ENCODE results near the gene SCARB1.

The SCARB1 gene

DNA sequence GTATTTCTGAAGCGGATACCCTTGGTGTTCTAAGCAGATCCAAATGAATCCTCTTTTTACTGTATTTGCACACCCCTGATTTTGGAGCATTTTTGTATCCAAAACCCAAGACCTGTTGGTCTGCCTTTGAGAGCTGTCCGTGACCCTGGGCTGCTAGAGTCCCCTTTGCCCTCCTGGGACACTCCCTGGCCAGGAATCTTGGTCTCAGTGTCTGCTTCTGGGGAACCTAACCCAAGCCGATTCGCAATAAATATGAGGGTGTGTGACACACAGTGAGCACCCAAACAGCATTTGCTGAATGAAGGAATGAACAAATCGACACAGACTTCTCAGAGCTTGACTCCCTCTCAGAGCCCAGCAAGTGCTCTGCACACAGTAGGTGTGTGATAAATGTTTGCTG, 92.9 kb downstream of the SCARB1 start:
- Histone ChIP-seq H3K4me1 (ENCODE audit: insufficient read depth, low read length) (peaks cover 8% of the 10 kb centered on the region; the same call in 1 of the 2 replicates), H3K9ac (ENCODE audit: low read depth, low read length) (no peak overlapping the region), H3K9me3 (ENCODE audit: control insufficient read depth, insufficient read depth, low read length) (no peaks in the 10 kb centered on the region), H3K36me3 (ENCODE audit: insufficient read depth, low read length) (no peaks in the 10 kb centered on the region)

DNA sequence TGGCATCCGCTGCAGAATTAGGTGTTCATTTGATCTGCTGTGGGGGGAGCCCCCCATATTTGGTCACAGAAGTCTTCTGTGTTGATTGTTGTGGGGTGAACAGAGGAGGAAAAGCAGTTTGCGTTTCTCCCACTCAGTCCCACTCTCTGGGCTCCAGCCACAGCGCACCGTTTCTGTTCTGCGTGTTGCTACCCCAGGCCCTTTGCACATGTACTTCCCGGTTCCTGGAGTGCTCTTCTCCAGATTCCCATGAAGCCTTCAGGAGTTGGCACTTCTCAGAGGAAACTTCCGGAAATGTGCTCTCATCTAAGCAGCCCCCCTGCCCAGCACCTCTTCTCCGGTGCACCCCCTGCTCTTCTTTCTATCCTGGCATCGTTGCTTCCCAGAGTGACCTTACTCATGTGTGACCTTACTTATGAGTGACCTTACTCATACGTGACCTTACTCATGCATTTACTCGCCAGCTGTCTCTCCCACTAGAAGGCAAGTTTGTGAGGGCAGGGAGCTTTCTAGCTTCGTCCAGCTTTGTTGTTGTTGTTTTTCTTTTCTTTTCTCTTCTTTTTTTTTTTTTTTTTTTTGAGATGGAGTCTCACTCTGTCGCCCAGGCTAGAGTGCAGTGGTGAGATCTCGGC, 93.7 kb downstream of the SCARB1 start:
- H3K36me3 ChIP-seq (ENCODE audit: insufficient read depth, low read length) = no peaks in the 10 kb centered on the region

DNA sequence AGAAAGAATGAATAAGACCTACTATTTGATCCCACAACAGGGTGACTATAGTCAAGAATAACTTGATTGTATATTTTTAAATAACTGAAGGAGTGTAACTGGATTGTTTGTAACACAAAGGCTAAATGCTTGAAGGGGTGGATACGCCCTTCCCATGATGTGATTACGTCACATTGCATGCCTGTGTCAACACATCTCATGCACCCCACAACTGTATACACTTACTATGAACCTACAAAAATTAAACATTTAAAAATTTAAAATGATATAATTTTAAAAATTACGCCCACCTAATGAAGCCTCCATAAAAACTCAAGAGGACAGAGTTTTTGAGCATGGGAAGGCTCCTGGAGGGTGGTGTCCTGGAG, 94.5 kb downstream of the SCARB1 start:
- Histone ChIP-seq H3K4me1 (ENCODE audit: insufficient read depth, low read length) (peaks cover 8% of the 10 kb centered on the region; the same call in 1 of the 2 replicates), H3K9me3 (ENCODE audit: control insufficient read depth, insufficient read depth, low read length) (peaks cover 6% of the 10 kb centered on the region; the same call in 1 of the 2 replicates), H3K9ac (ENCODE audit: low read depth, low read length) (no peak overlapping the region), H3K36me3 (ENCODE audit: insufficient read depth, low read length) (no peaks in the 10 kb centered on the region)

More for the DNA sequence above, 93.7 kb downstream of the SCARB1 start:
- Histone ChIP-seq H3K9ac (ENCODE audit: low read depth, low read length) (no peak overlapping the region), H3K4me1 (ENCODE audit: insufficient read depth, low read length) (peaks cover 8% of the 10 kb centered on the region; the same call in 1 of the 2 replicates), H3K9me3 (ENCODE audit: control insufficient read depth, insufficient read depth, low read length) (no peaks in the 10 kb centered on the region)

DNA sequence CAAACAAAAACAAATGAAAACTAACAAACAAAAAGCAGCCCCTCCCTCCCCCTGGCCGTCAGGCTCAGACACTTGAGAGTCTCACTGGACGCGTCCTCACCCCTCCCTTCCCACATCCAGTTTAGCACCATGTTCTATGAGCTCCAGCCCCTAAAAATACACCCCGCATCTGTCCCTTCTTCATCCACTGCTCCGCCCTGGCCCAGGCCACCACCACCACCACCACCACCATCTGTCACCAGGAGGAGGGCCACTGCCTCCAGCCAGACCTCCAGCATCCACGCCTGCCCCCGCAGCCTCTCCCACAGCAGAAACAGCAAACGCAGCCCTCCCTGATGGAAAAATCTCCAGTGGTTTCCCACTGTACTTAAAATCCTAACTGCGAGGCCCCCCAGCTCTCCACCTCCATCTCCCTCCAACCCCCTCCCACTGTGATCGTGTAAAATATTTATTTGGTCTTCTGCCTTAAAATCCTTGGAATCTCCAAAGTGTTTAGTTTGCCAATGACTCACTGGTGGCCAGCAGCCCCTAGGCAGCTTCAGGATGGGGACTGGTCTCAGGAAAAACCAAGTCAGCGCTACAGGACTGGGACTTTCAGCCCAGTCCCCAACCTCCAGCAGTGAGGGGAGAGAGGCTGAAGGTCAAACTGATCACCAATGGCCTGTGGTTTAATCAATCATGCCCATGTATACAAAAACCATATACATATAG, 95.1 kb downstream of the SCARB1 start:
- Histone ChIP-seq H3K36me3 (ENCODE audit: insufficient read depth, low read length) (no peaks in the 10 kb centered on the region), H3K9ac (ENCODE audit: low read depth, low read length) (no peak overlapping the region), H3K9me3 (ENCODE audit: control insufficient read depth, insufficient read depth, low read length) (peaks cover 6% of the 10 kb centered on the region; the same call in 1 of the 2 replicates), H3K4me1 (ENCODE audit: insufficient read depth, low read length) (peaks cover 8% of the 10 kb centered on the region; the same call in 1 of the 2 replicates)

DNA sequence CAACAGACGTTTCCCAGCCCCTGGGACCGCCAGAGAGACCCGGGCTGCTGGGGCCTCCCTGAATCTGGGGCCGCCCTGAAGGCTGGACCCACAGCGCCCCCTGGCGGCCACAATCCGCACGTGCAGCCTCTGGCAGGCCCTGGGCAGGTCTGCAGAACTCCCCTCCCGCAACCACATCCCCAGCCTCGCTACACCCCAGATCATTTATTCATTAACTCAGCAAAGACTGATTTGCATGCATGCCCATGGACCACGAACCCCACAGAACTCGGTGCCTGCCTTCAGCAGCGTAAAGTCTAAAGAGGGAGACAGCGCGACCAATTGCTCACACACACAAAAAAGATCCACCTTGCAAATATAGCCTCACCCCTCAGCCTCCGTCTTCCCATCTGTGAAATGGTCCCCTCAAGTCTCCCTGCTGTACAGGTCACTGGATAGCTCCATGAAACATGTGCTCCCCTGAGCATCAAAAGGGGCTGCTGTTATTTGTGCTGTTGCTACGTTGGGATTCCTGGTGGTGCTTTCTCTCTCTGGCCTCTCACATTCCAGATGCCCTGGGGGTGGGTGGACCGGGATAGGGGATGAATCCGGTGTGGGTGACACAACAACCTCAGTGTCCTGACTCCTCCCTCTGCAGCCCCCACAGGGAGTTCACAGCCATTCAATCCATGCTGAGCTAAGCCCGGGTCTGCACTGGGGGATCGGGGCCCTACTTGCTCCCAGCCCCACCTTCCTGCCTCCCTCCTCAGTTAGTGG, 96.4 kb downstream of the SCARB1 start:
- H3K36me3 ChIP-seq (ENCODE audit: insufficient read depth, low read length) = no peaks in the 10 kb centered on the region
- peaks cover 6% of the 10 kb centered on the region; the same call in 1 of the 2 replicates for H3K9me3 ChIP-seq (ENCODE audit: control insufficient read depth, insufficient read depth, low read length)
- peaks cover 8% of the 10 kb centered on the region; the same call in 1 of the 2 replicates for H3K4me1 ChIP-seq (ENCODE audit: insufficient read depth, low read length)
- H3K9ac ChIP-seq (ENCODE audit: low read depth, low read length) = no peak overlapping the region

DNA sequence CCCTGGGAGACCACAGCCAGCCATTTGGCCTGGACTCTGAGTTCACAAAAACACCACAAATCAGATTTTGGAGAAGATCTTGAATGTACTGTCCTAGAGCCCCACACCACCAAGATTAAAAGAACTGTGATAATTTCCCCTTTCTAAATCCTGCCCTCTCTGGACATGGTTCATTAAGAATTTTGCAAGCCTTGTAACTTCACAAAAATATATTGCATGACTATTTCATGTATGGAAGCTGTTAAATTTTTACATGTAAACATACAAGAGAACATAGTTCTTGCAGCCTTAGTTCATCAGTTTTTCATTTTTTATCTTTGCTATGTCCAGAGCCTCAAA, 97.0 kb downstream of the SCARB1 start:
- Histone ChIP-seq H3K4me1 (ENCODE audit: insufficient read depth, low read length) (peaks cover 8% of the 10 kb centered on the region; the same call in 1 of the 2 replicates), H3K9ac (ENCODE audit: low read depth, low read length) (no peak overlapping the region), H3K36me3 (ENCODE audit: insufficient read depth, low read length) (no peaks in the 10 kb centered on the region), H3K9me3 (ENCODE audit: control insufficient read depth, insufficient read depth, low read length) (peaks cover 6% of the 10 kb centered on the region; the same call in 1 of the 2 replicates)

DNA sequence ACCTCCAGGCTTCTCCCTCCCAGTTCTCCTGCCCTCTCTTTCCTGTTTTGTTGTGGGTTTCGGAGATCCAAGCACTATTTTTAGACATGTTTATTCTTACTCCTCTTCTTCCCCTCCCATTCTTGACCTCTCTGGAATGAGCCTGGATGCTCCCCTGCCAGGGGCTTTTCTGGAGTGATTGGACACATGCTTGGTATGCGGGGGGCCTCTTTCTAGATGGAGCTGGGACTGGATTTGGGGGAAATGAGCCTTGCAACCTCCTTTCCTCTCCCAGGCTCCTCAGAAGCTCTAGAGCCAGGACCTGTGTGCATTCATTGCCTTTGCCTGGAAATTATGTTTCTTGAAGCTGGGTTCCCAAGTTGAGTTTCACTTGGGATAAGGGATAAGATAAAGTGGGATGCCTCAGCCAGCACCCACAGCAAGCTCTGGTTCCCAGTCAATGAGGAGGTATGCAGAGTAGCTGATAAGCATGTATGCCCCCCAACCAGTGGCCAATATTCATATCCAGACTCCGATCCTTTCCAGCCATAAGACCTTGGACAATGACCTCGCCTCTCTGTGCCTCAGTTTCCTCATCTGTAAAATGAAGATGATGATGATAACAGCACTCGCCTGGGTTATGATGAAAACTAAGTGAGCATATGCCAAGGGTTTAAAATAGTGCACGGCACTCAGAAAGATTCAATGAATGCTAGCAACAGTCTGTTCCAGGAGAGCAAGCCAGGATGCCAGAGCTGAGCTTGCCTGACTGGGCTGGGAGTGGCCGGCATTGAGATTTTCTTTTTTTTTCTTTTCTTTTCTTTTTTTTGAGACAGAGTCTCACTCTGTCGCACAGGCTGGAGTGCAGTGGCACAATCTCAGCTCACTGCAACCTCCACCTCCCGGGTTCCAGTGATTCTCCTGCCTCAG, 97.8 kb downstream of the SCARB1 start:
- Histone ChIP-seq H3K9ac (ENCODE audit: low read depth, low read length) (no peak overlapping the region), H3K36me3 (ENCODE audit: insufficient read depth, low read length) (no peaks in the 10 kb centered on the region), H3K4me1 (ENCODE audit: insufficient read depth, low read length) (peaks cover 8% of the 10 kb centered on the region; the same call in 1 of the 2 replicates), H3K9me3 (ENCODE audit: control insufficient read depth, insufficient read depth, low read length) (peaks cover 6% of the 10 kb centered on the region; the same call in 1 of the 2 replicates)

DNA sequence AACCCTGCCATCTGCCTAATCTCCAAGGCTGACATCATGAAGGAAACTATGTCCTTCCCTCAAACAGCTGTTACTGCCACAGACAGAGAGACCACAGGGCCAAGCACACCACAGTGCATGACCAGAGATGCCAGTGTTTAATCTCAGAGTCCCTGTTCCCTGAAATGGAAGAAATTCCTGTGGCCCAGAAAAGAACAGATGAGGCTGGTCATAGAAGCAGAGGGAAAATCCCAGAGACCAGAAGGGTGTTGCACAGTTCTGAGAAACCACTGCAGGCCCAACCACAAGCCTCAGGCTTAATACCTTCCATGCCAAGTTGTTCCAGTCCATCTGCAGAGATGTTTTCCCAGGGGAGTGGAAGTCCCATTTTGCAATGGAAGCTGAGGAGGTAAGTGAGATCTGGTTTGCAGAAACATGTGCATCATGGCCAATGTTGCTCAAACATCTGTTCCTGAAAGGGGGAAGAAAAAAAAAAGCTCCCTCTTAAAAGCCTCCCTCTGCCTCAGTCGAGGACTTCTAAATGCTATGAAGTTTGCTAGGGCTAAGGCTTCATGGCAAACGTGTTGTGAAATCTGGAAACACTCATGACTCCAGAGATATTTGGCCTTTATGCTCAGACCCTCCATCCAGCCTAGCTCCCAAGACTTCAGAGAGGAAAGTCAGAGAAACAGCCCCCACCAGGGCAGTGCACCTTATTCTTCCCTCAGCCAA, 98.6 kb downstream of the SCARB1 start:
- peaks cover 8% of the 10 kb centered on the region; the same call in 1 of the 2 replicates for H3K4me1 ChIP-seq (ENCODE audit: insufficient read depth, low read length)
- peaks cover 6% of the 10 kb centered on the region; the same call in 1 of the 2 replicates for H3K9me3 ChIP-seq (ENCODE audit: control insufficient read depth, insufficient read depth, low read length)
- no peaks in the 10 kb centered on the region for H3K36me3 ChIP-seq (ENCODE audit: insufficient read depth, low read length)
- H3K9ac ChIP-seq (ENCODE audit: low read depth, low read length) = no peak overlapping the region

DNA sequence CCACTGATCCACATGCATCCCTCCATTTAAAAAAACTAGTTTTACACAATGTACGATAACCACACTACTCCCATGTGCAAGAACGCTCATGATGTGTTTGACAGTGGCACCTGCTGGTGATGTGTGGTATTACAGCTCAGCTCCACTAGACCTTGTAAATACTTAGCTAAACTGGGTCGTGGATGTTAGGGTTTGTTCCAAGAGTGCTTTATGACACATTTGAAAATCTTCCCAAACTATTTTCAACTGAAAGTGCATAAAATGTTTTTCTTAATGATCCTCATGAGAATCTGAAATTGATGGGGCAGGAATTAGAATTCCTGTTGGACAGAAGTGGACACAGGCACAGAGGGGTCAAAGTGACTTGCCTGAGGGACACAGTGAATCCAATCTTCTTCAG, 99.2 kb downstream of the SCARB1 start:
- peaks cover 8% of the 10 kb centered on the region; the same call in 1 of the 2 replicates for H3K4me1 ChIP-seq (ENCODE audit: insufficient read depth, low read length)

DNA sequence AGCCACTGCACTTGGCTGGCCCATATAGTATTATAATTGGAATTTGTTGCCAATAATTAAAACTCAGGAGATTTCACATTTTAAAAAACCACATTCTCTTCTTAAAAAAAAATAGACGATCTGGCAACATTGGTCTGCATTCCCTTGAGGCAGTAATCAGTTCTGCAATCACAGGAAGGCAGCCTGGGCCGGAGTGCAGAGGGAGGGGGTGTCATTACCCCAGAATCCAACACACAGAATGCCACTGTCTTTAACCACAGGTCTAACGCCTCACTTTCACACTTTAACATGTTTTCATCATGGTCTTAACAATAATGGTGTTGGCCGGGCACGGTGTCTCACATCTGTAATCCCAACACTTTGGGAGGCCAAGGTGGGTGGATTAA, 100.1 kb downstream of the SCARB1 start:
- peaks cover 1% of the 10 kb centered on the region; the same call in 1 of the 2 replicates for H3K4me1 ChIP-seq (ENCODE audit: insufficient read depth, low read length)
- H3K36me3 ChIP-seq (ENCODE audit: insufficient read depth, low read length) = no peaks in the 10 kb centered on the region
- no peak overlapping the region for H3K9ac ChIP-seq (ENCODE audit: low read depth, low read length)
- H3K9me3 ChIP-seq (ENCODE audit: control insufficient read depth, insufficient read depth, low read length) = peaks cover 6% of the 10 kb centered on the region; the same call in 1 of the 2 replicates

More for the DNA sequence above, 99.2 kb downstream of the SCARB1 start:
- H3K36me3 ChIP-seq (ENCODE audit: insufficient read depth, low read length) = no peaks in the 10 kb centered on the region
- no peak overlapping the region for H3K9ac ChIP-seq (ENCODE audit: low read depth, low read length)
- peaks cover 6% of the 10 kb centered on the region; the same call in 1 of the 2 replicates for H3K9me3 ChIP-seq (ENCODE audit: control insufficient read depth, insufficient read depth, low read length)

DNA sequence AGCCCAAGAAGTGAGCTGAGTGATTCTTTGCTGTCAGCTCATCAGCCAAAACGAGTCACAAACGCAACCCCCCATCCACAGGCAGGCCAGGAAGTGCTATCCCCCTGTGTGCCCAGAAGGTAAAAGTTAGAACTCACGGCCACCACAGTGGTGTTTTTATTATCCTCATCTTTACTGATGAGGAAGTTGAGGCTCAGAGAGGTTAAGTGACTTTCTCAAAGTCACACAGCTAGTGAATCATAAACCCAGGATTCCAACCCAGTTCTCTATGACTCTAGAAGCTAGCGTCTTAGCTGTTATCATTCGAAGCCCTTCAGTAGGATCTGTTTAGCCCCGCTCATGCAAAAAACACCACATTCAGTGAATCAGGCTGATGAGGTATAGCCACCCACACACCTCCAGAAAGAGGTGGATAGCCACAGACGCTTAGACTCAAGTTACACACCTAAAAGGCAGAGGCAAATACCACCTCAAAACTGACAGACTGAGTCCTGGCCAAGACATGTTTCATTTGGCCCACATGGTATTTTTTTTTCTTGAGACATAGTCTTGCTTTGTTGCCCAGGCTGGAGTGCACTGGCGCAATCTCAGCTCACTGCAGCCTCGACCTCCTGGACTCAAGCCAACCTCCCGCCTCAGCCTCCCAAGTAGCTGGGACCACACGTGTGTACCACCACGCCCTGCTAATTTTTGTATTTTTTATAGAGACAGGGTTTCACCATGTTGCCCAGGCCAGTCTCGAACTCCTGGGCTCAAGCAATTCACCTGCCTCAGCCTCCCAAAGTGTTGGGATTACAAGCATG, 100.7 kb downstream of the SCARB1 start:
- Histone ChIP-seq H3K36me3 (ENCODE audit: insufficient read depth, low read length) (no peaks in the 10 kb centered on the region), H3K9me3 (ENCODE audit: control insufficient read depth, insufficient read depth, low read length) (peaks cover 6% of the 10 kb centered on the region; the same call in 1 of the 2 replicates), H3K4me1 (ENCODE audit: insufficient read depth, low read length) (no peaks in the 10 kb centered on the region), H3K9ac (ENCODE audit: low read depth, low read length) (no peak overlapping the region)

DNA sequence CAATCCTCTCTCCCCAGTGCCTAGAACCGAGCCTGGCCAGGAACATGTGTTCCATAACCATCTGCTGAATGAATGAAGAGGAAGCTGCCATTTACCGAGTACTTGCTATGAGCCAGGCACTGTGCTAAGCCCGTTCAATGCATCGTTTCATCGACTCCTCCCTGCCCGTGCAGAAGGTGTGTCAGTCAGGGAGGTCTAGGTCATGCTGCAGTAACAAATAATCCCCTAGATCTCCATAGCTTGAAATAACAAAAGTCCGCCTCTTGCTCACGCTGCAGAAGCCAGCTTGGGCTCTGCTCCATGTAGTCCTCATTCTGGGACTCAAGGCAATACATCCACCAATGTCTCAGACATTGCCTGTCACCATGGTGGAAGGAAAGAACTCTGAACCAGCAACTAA, 101.3 kb downstream of the SCARB1 start:
- H3K36me3 ChIP-seq (ENCODE audit: insufficient read depth, low read length) = no peaks in the 10 kb centered on the region
- H3K9ac ChIP-seq (ENCODE audit: low read depth, low read length) = no peak overlapping the region
- peaks cover 6% of the 10 kb centered on the region; the same call in 1 of the 2 replicates for H3K9me3 ChIP-seq (ENCODE audit: control insufficient read depth, insufficient read depth, low read length)
- no peaks in the 10 kb centered on the region for H3K4me1 ChIP-seq (ENCODE audit: insufficient read depth, low read length)

Data from ES-I3 (cell line).